ENCODE data around the gene CALHM3. TPM values are rescaled to one million over a fixed set of nuclear protein-coding genes. Genes with fewer than 3 reads are reported as not detected.
A peak's percentile ranks its signal among the peaks of the same experiment; 100 is the strongest.

The CALHM3 gene
- total RNA-seq, 2 donors from 2014 or later, result not detected

- no peak overlapping the region for H3K9ac ChIP-seq (ENCODE audit: low read depth in 2 of 2, low read length in 2 of 2)
- H3K36me3 ChIP-seq, result no peaks in the 10 kb centered on the region
- peak; percentile 44 for DNase-seq
- no peaks in the 10 kb centered on the region for H3K27me3 ChIP-seq
- no peaks in the 10 kb centered on the region for H3K9me3 ChIP-seq
- no peak overlapping the region for H3K27ac ChIP-seq
- intact Hi-C loops (cut with DNase I), result loop anchor here (2.0 kb wide), 1 partner anchor 63 kb away; no protein-coding TSS in a partner anchor
- TF ChIP-seq CTCF (IDR thresholded peaks at IDR 0.05), result peak; percentile 44
- H3K4me3 ChIP-seq, result no peak overlapping the region
- H3K4me1 ChIP-seq, result no peaks in the 10 kb centered on the region
Measured at GRCh38 chr10:103481974-103482531, 3.0 kb upstream of the CALHM3 start.

GRCh38 chr10:103480521-103480920 lies 1.5 kb upstream of the CALHM3 start:
- Histone ChIP-seq H3K27ac (no peak overlapping the region), H3K4me3 (no peak overlapping the region), H3K9me3 (no peaks in the 10 kb centered on the region), H3K4me1 (no peaks in the 10 kb centered on the region), H3K9ac (ENCODE audit: low read depth in 2 of 2, low read length in 2 of 2) (no peak overlapping the region), H3K36me3 (no peaks in the 10 kb centered on the region), H3K27me3 (no peaks in the 10 kb centered on the region)
- TF ChIP-seq CTCF (IDR thresholded peaks at IDR 0.05), result no peak
- DNase-seq, result no peak
- intact Hi-C loops (cut with DNase I), result no loop called here

GRCh38 chr10:103478671-103479070 lies 369 bp downstream of the CALHM3 start:
- no peak for DNase-seq
- H3K36me3 ChIP-seq, result no peaks in the 10 kb centered on the region
- no peaks in the 10 kb centered on the region for H3K9me3 ChIP-seq
- H3K27me3 ChIP-seq, result no peaks in the 10 kb centered on the region
- H3K9ac ChIP-seq (ENCODE audit: low read depth in 2 of 2, low read length in 2 of 2), result no peak overlapping the region
- no peaks in the 10 kb centered on the region for H3K4me1 ChIP-seq
- H3K4me3 ChIP-seq, result no peak overlapping the region
- intact Hi-C loops (cut with DNase I), result no loop called here
- no peak overlapping the region for H3K27ac ChIP-seq
- TF ChIP-seq CTCF (IDR thresholded peaks at IDR 0.05), result no peak

GRCh38 chr10:103476046-103476768 lies 2.8 kb downstream of the CALHM3 start:
- no peaks in the 10 kb centered on the region for H3K9me3 ChIP-seq
- no peak overlapping the region for H3K27ac ChIP-seq
- H3K4me3 ChIP-seq, result no peak overlapping the region
- no peaks in the 10 kb centered on the region for H3K27me3 ChIP-seq
- no peak overlapping the region for H3K9ac ChIP-seq (ENCODE audit: low read depth in 2 of 2, low read length in 2 of 2)
- DNase-seq, result no peak
- no peaks in the 10 kb centered on the region for H3K36me3 ChIP-seq
- intact Hi-C loops (cut with DNase I), result no loop called here
- no peaks in the 10 kb centered on the region for H3K4me1 ChIP-seq
- TF ChIP-seq CTCF (IDR thresholded peaks at IDR 0.05), result no peak

- no peak overlapping the region for H3K9ac ChIP-seq (ENCODE audit: low read depth in 2 of 2, low read length in 2 of 2)
- H3K36me3 ChIP-seq, result no peaks in the 10 kb centered on the region
- H3K27ac ChIP-seq, result no peak overlapping the region
- no peaks in the 10 kb centered on the region for H3K4me1 ChIP-seq
- no peaks in the 10 kb centered on the region for H3K9me3 ChIP-seq
- DNase-seq, result no peak
- no peak for TF ChIP-seq CTCF (IDR thresholded peaks at IDR 0.05)
- H3K27me3 ChIP-seq, result no peaks in the 10 kb centered on the region
- H3K4me3 ChIP-seq, result no peak overlapping the region
- intact Hi-C loops (cut with DNase I), result no loop called here
Measured at GRCh38 chr10:103475437-103475836, 3.6 kb downstream of the CALHM3 start.

Measured in colonic mucosa (tissue), 4 donors.